ENCODE results near the gene PRPF8. TPM values are rescaled to one million over a fixed set of nuclear protein-coding genes. Genes with fewer than 3 reads are reported as not detected.
A peak's percentile ranks its signal among the peaks of the same experiment; 100 is the strongest.

The PRPF8 gene
- total and polyA plus RNA-seq, 2 experiments from 2014 or later = 178 to 246 TPM

DNA sequence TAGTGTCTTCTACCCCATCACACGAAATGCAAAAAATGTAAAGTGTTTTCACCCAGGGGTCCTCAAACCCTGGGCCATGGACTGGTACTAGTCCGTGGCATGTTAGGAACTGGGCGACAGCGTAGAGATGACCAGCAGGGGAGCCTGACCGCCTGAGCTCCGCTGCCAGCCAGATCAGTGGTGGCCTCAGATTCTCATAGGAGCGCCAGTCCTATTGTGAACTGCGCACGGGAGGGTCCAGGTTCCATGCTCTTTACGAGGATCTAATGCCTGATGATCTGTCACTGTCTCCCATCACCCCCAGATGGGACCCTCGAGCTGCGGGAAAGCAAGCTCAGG, 43.6 kb downstream of the PRPF8 start:
- no peak overlapping the region for H3K4me2 ChIP-seq
- H3F3A ChIP-seq (replicated peaks; ENCODE audit: low read depth) = peaks cover 14% of the 10 kb centered on the region; the same call in 1 of the 2 replicates
- H3K4me1 ChIP-seq (ENCODE audit: insufficient read depth) = peaks cover 21% of the 10 kb centered on the region
- H3K27ac ChIP-seq (ENCODE audit: low read depth) = no peak overlapping the region
- DNase-seq (ENCODE audit: low spot score) (no peak), ATAC-seq (no peak)
- H2AFZ ChIP-seq = no peak overlapping the region
- no peaks in the 10 kb centered on the region for H3K79me2 ChIP-seq (replicated peaks; ENCODE audit: insufficient read depth)
- peaks cover 14% of the 10 kb centered on the region for H3K27me3 Mint-ChIP-seq (ENCODE audit: insufficient read depth, low read depth, poor library complexity)
- peaks cover 2% of the 10 kb centered on the region; the same call in 1 of the 3 replicates for H3K36me3 Mint-ChIP-seq (ENCODE audit: low read depth)
- no peaks in the 10 kb centered on the region for H4K20me1 ChIP-seq (replicated peaks; ENCODE audit: insufficient read depth)
- H3K27ac Mint-ChIP-seq = peak overlapping the region; percentile 70; the same call in 1 of the 2 replicates
- peaks cover 38% of the 10 kb centered on the region for H3K4me1 Mint-ChIP-seq
- H3K9me3 Mint-ChIP-seq = peaks cover 3% of the 10 kb centered on the region; the same call in 1 of the 3 replicates
- H3K4me3 Mint-ChIP-seq = no peak overlapping the region; the same call in 2 of the 3 replicates
- peaks cover 6% of the 10 kb centered on the region for H3K27me3 ChIP-seq (ENCODE audit: insufficient read depth)
- peaks cover 3% of the 10 kb centered on the region; the same call in 1 of the 2 replicates for H3K9me2 ChIP-seq (ENCODE audit: insufficient read depth)
- TF ChIP-seq EZH2phosphoT487 (IDR thresholded peaks at IDR 0.05; ENCODE audit: unreplicated experiment) = no peak
- no peak for TF ChIP-seq STAT1 (IDR thresholded peaks at IDR 0.05; ENCODE audit: unreplicated experiment)
- TF ChIP-seq JUNB (IDR thresholded peaks at IDR 0.05; ENCODE audit: unreplicated experiment) = no peak
- TF ChIP-seq, protein P1, sequence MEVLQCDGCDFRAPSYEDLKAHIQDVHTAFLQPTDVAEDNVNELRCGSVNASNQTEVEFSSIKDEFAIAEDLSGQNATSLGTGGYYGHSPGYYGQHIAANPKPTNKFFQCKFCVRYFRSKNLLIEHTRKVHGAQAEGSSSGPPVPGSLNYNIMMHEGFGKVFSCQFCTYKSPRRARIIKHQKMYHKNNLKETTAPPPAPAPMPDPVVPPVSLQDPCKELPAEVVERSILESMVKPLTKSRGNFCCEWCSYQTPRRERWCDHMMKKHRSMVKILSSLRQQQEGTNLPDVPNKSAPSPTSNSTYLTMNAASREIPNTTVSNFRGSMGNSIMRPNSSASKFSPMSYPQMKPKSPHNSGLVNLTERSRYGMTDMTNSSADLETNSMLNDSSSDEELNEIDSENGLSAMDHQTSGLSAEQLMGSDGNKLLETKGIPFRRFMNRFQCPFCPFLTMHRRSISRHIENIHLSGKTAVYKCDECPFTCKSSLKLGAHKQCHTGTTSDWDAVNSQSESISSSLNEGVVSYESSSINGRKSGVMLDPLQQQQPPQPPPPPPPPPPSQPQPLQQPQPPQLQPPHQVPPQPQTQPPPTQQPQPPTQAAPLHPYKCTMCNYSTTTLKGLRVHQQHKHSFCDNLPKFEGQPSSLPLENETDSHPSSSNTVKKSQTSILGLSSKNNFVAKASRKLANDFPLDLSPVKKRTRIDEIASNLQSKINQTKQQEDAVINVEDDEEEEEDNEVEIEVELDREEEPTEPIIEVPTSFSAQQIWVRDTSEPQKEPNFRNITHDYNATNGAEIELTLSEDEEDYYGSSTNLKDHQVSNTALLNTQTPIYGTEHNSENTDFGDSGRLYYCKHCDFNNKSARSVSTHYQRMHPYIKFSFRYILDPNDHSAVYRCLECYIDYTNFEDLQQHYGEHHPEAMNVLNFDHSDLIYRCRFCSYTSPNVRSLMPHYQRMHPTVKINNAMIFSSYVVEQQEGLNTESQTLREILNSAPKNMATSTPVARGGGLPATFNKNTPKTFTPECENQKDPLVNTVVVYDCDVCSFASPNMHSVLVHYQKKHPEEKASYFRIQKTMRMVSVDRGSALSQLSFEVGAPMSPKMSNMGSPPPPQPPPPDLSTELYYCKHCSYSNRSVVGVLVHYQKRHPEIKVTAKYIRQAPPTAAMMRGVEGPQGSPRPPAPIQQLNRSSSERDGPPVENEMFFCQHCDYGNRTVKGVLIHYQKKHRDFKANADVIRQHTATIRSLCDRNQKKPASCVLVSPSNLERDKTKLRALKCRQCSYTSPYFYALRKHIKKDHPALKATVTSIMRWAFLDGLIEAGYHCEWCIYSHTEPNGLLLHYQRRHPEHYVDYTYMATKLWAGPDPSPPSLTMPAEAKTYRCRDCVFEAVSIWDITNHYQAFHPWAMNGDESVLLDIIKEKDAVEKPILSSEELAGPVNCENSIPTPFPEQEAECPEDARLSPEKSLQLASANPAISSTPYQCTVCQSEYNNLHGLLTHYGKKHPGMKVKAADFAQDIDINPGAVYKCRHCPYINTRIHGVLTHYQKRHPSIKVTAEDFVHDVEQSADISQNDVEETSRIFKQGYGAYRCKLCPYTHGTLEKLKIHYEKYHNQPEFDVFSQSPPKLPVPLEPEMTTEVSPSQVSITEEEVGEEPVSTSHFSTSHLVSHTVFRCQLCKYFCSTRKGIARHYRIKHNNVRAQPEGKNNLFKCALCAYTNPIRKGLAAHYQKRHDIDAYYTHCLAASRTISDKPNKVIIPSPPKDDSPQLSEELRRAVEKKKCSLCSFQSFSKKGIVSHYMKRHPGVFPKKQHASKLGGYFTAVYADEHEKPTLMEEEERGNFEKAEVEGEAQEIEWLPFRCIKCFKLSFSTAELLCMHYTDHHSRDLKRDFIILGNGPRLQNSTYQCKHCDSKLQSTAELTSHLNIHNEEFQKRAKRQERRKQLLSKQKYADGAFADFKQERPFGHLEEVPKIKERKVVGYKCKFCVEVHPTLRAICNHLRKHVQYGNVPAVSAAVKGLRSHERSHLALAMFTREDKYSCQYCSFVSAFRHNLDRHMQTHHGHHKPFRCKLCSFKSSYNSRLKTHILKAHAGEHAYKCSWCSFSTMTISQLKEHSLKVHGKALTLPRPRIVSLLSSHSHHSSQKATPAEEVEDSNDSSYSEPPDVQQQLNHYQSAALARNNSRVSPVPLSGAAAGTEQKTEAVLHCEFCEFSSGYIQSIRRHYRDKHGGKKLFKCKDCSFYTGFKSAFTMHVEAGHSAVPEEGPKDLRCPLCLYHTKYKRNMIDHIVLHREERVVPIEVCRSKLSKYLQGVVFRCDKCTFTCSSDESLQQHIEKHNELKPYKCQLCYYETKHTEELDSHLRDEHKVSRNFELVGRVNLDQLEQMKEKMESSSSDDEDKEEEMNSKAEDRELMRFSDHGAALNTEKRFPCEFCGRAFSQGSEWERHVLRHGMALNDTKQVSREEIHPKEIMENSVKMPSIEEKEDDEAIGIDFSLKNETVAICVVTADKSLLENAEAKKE (CRISPR knock-in tag; IDR thresholded peaks at IDR 0.05) = no peak
- no peak for TF ChIP-seq CREB1 (CRISPR knock-in tag; IDR thresholded peaks at IDR 0.05; ENCODE audit: low read depth)
- TF ChIP-seq ZNF114 (CRISPR knock-in tag; IDR thresholded peaks at IDR 0.05) = no peak
- TF ChIP-seq ZNF331 (CRISPR knock-in tag; IDR thresholded peaks at IDR 0.05; ENCODE audit: low read depth) = no peak
- TF ChIP-seq EZH2 (IDR thresholded peaks at IDR 0.05; ENCODE audit: low read depth, unreplicated experiment) = no peak
- TF ChIP-seq, protein P2, sequence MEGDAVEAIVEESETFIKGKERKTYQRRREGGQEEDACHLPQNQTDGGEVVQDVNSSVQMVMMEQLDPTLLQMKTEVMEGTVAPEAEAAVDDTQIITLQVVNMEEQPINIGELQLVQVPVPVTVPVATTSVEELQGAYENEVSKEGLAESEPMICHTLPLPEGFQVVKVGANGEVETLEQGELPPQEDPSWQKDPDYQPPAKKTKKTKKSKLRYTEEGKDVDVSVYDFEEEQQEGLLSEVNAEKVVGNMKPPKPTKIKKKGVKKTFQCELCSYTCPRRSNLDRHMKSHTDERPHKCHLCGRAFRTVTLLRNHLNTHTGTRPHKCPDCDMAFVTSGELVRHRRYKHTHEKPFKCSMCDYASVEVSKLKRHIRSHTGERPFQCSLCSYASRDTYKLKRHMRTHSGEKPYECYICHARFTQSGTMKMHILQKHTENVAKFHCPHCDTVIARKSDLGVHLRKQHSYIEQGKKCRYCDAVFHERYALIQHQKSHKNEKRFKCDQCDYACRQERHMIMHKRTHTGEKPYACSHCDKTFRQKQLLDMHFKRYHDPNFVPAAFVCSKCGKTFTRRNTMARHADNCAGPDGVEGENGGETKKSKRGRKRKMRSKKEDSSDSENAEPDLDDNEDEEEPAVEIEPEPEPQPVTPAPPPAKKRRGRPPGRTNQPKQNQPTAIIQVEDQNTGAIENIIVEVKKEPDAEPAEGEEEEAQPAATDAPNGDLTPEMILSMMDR (conservative IDR thresholded peaks at IDR 0.05; ENCODE audit: low read depth in 2 of 2) = no peak
- TF ChIP-seq, protein P3, sequence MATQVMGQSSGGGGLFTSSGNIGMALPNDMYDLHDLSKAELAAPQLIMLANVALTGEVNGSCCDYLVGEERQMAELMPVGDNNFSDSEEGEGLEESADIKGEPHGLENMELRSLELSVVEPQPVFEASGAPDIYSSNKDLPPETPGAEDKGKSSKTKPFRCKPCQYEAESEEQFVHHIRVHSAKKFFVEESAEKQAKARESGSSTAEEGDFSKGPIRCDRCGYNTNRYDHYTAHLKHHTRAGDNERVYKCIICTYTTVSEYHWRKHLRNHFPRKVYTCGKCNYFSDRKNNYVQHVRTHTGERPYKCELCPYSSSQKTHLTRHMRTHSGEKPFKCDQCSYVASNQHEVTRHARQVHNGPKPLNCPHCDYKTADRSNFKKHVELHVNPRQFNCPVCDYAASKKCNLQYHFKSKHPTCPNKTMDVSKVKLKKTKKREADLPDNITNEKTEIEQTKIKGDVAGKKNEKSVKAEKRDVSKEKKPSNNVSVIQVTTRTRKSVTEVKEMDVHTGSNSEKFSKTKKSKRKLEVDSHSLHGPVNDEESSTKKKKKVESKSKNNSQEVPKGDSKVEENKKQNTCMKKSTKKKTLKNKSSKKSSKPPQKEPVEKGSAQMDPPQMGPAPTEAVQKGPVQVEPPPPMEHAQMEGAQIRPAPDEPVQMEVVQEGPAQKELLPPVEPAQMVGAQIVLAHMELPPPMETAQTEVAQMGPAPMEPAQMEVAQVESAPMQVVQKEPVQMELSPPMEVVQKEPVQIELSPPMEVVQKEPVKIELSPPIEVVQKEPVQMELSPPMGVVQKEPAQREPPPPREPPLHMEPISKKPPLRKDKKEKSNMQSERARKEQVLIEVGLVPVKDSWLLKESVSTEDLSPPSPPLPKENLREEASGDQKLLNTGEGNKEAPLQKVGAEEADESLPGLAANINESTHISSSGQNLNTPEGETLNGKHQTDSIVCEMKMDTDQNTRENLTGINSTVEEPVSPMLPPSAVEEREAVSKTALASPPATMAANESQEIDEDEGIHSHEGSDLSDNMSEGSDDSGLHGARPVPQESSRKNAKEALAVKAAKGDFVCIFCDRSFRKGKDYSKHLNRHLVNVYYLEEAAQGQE (IDR thresholded peaks at IDR 0.05; ENCODE audit: unreplicated experiment) = no peak
- TF ChIP-seq, protein P4, sequence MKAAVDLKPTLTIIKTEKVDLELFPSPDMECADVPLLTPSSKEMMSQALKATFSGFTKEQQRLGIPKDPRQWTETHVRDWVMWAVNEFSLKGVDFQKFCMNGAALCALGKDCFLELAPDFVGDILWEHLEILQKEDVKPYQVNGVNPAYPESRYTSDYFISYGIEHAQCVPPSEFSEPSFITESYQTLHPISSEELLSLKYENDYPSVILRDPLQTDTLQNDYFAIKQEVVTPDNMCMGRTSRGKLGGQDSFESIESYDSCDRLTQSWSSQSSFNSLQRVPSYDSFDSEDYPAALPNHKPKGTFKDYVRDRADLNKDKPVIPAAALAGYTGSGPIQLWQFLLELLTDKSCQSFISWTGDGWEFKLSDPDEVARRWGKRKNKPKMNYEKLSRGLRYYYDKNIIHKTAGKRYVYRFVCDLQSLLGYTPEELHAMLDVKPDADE (IDR thresholded peaks at IDR 0.05) = no peak
- TF ChIP-seq NANOG (IDR thresholded peaks at IDR 0.05; ENCODE audit: borderline replicate concordance) = no peak
- TF ChIP-seq POLR2AphosphoS5 (IDR thresholded peaks at IDR 0.05; ENCODE audit: low read depth) = no peak
- H3K36me3 ChIP-seq (ENCODE audit: insufficient read depth) = no peaks in the 10 kb centered on the region
- no peak overlapping the region for H3K4me3 ChIP-seq
